Mucosa of gallbladder (tissue), 1 donor: Measurements from ENCODE around the gene TPX2. TPM values are rescaled to one million over a fixed set of nuclear protein-coding genes. Genes with fewer than 3 reads are reported as not detected.

ENCODE experiments used
- DNase-seq: peaks from one replicate; pipeline ENCODE4 v3.0.0-alpha.2; 2020; ENCODE audit warnings: low spot score
- total RNA-seq: library from RNA; stranded (reverse); gene quantifications from one replicate; pipeline ENCODE4 v1.2.1, GENCODE V29; 2021
- donor health status: DM: no; HTN: no; CAD: no.

Gene TPX2
- total RNA-seq, 1 donor from 2014 or later = 2.6 TPM

DNA sequence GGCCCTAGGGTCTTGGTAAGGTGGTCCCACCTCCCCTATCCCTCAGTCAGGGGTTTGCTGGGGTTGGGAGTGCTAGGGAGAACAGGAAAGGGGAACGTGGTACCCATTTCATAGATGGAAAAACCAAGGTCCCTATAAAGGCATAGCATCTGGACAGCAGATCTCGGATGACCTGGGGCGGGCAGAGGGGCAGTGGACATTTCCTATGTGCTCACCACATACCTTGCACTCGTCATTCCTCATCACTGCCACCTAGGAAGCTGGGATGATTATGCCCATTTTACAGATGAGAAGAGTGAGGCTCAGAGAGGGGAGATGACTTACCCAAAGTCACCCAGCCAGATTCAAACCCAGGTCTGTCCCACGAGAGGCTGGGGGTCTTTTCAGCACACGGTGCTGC is 92.1 kb downstream of the TPX2 start:
- no peak for DNase-seq

DNA sequence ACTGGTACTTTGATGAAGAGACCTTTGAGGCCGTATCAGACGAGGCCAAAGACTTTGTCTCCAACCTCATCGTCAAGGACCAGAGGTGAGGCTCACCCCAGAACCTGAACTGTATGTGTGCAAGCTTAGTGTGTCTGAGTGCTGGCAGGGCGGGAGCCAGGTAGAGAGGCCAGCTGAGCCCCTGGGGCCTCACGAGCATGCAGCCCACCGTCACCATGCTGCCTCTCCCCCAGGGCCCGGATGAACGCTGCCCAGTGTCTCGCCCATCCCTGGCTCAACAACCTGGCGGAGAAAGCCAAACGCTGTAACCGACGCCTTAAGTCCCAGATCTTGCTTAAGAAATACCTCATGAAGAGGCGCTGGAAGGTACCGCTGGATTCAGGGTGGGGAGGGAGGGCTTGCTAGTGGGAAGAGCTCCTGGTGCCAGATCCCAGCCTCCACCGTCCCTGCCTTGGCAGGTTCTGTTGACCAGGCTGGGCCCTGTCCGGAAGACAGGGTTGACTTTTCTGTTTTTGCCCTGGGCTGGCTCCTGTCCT is 92.7 kb downstream of the TPX2 start:
- no peak for DNase-seq

DNA sequence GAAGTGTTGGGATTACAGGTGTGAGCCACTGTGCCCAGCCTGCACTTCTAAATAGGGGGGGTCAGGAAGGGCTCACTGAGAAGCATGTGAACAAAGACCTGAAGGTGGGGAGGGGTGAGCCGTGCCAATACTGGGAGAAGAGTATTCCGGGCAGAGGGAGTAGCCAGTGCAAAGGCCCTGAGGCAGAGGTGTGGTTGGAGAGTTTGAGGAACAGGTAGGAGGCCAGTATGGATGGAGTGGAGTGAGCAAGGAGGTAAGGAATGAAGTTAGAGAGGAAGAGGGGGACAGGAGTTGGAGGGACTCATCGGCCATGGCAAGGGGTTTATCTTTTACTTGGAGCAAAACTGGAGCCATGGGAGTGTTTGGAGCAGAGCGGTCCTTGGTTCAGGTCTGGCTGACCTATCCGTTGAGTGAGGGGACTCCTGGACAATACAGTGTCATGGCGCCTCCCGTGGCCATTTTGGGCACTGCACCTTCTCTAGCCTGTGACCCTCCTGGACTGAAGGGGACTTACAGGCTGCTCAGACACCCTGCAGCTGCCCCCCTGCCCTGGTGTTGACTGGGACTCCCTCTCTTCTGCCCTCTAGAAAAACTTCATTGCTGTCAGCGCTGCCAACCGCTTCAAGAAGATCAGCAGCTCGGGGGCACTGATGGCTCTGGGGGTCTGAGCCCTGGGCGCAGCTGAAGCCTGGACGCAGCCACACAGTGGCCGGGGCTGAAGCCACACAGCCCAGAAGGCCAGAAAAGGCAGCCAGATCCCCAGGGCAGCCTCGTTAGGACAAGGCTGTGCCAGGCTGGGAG is 94.2 kb downstream of the TPX2 start:
- peak; percentile 36 for DNase-seq

DNA sequence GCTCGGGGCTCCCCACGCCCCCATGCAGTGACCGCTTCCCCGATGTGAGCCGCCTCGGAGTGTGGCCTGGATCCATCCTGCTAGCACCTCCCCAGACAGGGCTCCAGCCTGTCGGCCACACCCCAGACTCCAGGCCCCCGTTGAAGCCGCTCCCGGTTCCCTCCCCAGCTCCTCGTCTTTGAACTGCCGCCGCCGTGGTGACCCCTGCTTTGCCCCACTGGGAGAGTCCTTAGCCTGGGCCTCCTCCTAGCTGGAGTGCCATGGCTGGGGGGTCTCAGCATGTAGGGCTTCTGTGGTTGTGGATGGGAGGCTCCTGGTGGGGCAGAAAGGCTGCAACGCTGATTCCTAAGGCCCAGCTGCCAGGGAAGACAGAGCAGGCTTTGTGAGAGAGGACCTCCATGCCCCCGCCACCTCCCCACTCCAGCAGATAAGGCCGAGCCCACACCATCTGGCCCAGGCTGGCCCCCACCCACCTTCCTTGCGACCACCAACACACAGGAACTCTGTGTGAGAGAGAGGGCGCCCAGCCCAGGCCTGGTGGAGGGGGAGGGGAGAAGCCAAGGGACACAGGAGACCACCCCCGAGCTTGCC is 94.9 kb downstream of the TPX2 start:
- DNase-seq = no peak

DNA sequence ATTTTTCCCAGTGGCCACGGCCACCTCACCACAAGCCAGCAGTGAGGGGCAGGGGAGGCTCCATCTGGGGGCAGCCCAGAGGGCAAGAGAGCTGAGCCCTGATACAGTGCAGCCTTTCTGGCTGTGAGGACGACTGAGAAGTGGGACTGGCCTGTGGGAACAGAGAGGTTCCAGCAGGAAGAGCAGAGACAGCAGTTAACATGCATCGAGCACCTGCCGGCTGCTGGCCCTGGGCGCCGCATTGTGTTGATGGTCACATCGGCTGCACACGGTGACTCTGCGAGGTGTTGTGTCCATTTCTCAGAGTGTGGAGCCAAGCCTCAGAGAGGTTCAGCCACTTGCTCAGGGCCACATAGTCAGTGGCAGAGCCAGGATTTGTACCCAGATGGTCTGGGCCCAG is 96.5 kb downstream of the TPX2 start:
- DNase-seq = no peak

DNA sequence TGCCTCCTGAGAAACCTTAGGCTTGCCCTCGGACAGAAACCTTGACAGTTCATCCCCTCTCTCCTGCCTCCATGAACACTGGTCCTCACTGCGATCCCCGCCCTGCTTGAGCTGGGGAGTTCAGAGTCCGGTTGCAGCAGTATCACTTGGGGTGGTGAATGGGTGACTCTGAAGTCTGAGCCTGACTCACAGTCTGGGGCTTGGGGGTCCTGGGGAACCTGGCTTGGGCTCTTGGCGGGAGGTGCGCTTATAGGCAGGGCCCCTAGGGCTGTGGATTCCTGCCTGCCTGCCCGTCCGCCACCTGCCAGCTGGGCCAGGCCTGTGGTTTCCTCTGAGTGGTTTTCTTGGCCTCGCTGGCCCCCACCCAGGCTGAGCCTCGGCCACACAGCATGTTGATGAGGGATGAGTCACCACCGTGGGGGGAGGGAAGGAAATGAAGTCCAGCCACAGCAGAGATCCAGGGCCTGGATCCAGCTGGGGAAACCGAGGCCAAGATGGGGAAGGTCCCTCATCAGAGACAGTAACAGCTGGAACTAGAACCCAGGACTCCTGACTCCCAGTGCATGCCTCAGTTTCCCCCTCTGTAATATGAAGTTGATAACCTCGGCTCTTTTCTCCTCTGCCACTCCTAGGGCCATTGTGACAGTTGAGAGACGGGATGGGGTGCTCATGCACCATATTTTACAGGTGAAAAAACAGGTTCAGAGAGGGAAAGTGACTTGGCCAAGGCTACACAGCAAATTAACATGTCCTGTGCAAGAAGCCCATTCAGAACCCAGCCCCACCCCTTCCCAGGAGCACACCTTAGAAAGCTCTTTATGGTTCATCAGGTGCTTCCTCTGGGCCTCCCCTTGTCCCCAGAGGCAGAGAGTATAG is 97.1 kb downstream of the TPX2 start:
- peak; percentile 78 for DNase-seq

DNA sequence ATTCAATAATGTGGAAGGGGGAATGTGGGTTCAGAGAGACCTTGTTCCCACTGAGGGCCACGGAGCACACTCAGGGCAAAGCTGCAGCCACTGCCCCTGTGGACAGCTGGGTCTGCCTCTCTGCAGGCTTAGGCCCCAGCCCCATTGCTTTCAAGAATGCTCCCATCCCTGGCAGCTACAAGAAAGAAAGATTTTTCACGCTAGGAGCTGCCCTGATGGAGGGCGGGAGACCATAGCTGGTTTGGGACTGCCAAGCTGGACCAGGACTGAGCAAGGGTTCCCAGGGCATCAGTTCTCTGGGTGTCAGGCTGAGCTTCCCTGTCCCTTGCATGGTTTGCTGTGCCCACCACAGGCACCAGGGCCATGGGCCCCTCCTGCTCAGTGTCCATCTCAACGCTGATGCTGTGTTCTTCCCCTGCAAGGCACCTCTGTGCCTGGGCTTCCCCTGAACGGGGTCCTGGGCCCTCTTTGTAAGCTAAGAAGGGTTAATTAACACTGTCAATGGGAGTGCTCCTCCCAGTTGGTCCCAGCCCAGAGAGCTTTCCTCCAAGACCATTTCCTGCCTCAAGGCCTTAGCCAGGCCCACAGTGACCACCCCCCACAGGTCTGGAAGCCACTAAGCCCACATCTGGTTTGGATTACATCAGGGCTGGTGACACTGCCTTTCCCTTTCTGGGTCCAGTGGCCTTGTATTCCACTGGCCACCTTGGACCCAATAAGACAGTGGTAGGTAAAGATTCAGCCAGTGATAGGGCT is 97.9 kb downstream of the TPX2 start:
- no peak for DNase-seq

DNA sequence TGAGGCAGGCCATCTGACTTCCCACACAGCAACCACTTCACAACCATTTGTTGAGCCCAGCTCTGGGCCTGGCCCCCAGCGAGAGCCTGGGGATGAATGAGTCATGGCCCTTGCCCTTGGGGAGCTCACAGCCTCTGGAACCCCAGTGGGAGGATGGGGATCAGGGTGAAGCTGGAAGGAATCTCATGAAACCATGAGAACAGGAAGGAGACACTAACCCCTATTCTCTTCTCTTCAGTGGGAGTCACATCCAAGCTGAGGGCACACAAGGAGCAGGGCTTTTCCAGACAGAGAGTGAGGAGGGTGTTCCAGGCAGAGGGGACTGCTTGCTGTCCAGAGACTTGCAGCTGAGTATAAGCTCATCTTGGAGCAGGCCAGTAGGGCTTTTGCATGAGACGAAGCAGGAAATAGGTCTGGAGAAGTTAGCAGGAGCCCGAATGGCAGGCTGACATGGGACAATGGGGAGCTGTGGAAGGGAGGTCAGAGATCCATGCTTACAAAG is 98.9 kb downstream of the TPX2 start:
- no peak for DNase-seq

DNA sequence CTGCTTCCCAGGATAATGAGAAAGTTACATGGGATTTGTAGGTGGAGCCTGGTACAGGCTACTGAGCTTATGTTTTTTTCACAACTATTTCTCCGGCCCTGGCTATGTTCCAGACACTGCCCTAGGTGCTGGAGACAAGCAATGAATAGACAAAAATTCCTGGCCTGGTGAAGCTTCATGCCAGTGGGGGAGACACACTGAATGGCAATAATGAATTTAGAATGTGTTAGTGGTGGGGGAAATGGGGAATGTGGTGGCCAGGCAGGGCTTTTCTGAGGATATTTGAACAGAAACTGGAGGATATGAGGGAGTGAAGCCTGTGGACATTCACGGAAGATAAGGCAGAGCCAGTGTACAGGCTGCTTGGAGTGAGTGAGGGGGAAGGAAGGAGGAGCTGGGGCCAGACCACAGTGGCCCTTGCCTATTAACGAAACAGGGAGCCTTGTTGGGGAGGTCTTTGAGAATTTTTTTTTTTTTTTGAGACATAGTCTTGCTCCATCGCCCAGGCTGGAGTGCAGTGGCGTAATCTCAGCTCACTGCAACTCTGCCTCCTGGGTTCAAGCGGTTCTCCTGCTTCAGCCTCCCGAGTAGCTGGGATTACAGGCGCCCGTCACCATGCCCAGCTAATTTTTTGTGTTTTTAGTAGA is 99.7 kb downstream of the TPX2 start:
- DNase-seq = no peak

DNA sequence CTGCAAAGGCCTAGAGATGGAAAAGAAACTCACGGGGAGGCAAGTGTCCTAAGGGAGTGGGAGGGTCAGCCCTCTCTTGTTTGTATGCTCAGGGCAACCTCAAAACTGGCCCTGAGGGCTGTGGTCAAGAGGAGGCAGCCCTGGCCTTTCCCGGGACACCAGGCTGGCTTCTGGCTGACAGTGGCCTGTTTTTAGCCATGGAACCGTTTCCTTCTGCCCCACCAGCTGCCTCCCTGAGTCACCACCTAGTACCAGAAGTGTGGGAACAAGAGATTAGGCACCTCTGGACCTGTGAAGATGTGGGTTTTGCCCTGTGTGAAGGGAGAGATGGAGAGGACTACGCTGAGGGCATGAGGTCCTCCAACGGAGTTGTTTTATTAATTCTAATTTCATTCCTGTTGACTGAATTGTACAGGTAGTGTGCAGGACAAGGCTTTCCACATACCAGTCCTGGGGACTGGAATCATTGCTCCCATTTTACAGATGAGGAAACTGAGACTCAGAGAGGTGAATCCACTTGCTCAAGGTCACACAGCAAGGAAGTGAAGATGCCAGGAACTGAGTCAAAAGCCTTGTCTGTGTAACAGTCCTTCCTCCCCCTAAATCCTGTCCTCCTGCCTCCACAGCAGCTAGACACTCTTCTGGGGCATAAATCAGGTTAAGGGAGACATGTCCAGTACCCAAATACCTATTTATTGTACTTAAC is 100.8 kb downstream of the TPX2 start:
- no peak for DNase-seq

DNA sequence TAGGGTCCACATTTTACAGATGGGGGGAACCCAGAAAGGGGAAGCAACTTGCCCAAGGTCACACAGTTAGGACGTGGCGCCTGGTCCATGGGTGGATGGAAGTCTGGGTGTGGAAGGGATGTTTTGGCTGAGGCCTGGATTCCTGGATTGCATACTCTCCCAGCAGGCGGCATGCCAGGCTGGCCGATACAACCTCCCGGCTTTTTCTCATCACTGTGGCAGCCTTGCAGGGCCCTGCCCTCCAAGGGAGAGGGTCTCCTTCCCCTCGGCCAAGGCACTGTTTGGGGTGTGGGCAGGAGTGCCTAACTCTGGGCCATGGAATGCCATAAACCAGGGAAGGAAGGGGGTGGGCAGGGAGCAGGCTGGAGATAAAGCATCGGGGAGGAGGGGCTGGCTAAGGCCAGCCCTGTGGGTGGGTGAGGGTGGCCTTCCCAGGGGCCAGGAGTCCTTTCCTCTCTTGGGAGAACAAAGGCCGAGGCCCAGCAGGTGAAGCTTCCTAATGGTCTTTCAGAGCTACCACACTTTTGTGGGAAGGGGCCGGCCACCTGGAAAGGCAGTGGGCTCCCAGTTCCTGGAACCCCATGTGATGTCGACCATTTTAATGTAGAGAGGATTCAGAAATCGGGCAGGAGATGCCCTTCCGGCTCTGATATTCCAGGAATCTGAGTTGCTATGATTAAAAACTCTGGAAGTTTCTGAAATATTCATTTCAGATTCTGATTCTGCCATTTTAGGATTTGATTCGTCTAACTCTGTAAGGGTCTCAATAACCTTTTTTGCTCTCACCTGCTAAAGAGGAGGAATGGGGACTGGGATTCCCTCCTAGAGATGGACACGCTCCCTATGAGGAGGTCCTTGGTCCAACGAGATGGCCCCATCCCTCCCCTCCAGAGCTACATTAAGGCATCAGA is 102.1 kb downstream of the TPX2 start:
- no peak for DNase-seq

DNA sequence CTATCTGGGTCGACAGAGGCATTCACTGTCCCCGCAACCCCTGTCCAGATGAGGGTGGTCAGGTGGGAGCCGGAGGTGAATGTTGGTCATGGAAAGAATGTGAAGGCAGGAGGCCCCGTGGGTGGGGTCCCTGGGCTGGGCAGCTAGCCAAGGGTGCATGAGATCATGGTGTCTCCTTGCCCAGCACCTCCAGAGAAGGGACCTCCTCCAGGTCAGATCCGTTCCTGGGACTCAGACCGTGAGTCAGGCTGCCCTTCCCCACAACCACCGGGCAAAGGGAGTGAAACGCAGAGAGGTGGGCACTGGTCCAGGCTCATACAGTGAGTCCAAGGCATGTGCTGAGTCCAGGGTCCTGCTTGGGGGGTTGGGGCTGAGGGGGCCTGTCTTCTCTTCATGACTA is 102.8 kb downstream of the TPX2 start:
- no peak for DNase-seq

DNA sequence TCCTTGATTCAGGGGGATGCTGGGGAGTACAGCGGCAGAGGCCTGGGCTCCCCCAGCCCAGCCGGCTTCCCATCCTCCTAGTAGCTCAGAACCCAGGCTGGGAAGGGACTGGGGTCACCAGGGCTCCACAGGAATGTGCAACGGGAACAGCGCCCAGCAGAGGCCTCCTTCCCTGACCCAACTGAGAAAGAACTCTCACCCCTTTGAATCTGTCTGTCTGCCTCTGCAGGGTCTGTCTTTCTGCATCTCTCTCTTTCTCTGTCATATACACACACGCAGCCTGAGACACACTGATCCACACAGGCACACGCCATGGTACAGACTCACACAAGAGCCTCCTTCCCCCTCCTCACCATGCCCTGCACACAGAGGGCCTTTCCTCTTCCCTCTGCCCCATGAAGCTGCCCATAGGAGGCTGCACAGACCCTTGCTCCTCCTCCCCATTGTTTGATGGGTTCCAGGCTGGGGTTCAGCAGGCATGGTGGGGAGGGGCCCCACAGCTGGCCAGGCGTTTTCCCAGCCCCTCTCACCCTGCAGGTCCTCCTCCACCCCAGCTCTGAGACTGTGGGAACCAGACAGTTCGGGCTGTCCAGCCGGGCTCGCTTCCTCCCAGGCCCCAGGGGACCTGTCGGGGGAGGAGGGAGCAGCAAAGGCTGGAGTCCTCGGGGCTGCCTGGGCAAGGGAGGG is 103.5 kb downstream of the TPX2 start:
- peak; percentile 38 for DNase-seq

DNA sequence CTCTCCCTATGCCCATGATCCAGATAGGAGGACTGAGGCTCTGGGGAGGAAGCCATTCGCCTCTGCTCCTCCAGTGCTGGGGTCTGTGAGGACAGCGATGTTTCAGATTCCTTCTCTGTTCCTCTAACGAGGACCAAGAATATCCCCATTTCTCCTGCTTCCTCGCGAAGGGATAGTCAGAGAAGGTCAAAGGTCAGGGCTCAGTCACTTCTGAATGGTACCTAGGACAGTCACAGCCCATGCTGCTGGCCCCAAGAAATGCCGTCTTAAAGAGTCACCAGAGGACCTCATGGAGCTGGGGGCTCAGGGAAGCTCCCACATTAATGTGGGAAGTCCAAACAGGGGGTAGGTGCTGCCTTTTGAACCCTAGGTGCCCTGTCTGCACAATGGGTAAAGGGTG is 104.2 kb downstream of the TPX2 start:
- no peak for DNase-seq

DNA sequence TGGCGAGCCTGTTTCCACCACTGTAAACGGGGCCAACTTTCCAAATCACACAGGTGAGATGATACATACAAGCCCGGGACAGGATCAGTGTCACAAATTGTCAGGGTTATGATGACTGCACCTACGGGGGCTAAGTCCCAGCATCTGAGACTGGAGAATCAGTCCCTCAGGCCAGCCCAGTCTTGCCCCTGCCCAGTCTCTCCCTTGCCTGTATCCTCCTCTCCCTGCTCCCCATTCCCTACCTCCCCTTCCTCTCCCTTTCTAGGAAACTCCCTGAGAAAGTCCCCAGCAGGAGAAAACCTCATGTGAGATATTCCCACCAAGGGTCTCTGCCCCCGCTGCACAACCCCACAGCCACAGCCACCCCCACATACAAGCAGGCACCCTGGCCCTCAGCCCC is 104.8 kb downstream of the TPX2 start:
- no peak for DNase-seq

DNA sequence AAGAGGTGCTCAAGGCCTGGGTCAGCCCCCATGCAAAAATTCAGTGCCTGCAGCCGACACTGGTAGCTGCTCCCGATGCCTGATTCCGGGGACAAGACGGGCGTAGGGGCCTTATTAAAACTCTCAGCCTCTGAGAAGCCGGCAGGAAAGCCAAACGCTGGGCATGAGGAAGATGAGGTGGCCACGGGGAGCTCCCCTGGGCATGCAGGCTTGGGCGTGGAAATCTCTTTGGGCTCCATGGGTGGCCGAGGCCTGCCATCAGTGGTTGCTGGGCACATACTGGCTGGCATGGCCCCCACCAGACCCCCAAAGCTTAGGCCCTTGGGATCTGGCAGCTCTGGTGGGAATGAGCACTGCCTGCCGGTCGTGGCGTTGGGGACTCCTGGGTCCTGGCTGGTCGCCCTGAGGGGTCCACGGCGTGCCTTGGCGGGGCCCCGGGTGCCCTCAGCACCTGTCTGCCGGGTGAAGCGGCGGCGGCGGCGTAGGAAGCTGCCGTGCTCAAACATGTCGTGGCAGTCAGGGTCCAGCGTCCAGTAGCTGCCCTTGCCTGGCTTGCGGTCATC is 105.7 kb downstream of the TPX2 start:
- no peak for DNase-seq

DNA sequence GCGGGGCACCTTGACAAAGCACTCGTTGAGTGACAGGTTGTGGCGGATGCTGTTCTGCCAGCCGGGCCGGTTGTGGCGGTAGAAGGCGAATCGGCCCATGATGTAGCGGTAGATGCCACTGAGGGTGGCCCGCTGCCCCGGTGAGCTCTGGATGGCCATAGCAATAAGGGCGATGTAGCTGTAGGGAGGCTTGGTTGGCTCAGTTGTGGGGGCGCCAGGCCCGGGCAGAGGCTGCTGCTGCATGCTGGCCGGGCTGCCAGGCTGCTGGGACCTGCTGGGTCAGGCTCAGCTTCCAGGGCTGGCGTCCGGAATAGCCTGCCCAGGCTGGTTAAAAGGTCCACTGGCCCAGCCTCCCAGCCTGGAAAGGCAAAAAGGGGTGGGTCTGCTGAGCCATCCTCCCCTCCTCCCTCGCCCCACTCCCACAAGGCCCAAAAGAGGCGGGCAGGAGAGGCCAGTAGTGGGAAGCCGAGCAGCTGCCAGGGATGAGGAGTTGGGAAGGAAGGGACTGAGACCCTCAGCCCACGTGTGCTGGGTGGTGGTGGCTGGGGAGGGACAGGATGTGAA is 106.3 kb downstream of the TPX2 start, which contains the start of gene FOXS1:
FOXS1 (minus strand) TSS at position 305 of the 564 bp plus-strand sequence; CDS start at position 243, 62 bp downstream.
- DNase-seq = peak; percentile 37

DNA sequence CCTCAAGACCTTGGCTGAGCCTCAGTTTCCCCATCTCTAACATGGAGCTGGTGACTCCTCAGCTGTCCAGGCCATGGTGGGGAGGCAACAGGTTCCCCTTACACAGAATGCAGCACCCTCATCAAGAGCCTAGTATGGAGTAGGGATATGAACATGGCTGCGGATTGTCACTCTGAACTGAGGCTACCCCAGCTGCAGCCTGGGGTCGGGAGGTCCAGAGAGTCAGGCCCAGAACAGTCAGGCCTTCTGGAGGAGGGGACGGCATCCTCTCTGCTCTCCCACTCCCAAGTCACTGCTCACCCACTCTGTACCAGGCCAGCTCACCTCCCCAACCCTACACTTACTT is 107.7 kb downstream of the TPX2 start:
- no peak for DNase-seq
